ENCODE results near the gene GPNMB. TPM values are rescaled to one million over a fixed set of nuclear protein-coding genes. Genes with fewer than 3 reads are reported as not detected.

Gene GPNMB
- total and polyA plus RNA-seq, 2 of the 4 experiments (the other 2 are of a cell fraction) = under 0.01 to 0.14 TPM

DNA sequence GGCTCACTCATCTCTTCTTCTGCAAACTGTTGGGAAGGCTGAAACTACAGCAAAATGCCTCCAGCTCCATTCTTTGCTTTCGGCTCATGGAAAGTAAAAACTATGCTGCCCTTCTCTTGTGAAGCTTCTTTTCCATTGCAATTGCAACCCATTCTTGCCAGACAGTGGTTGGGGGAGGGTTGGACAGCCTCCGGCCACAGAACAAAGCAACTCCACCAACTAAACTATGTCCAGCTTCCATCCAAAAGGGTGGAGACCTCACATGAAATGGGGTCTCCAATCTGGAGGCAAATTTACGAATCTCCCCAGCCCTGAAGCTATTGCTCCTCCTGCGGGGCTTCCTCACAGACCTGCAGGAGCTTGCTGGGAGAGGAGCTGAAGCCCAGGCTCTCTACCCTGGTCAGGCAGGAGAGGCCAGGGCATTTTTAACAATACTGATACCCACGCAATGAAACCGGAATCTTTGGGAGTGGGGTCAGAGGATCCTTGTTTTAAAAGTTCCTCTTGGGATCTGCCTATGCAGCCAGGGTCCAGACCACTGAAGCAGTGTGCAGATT is 549 bp downstream of the GPNMB start:
- Histone ChIP-seq H3K14ac (replicated peaks; ENCODE audit: low read depth, low read length) (no peak overlapping the region), H2BK120ac (ENCODE audit: low read depth, low read length) (no peak overlapping the region), H3K4me2 (ENCODE audit: low read depth, low read length) (no peak overlapping the region; the same call in 1 of the 2 replicates), H2AFZ (replicated peaks; ENCODE audit: low read length, poor library complexity) (peak overlapping the region; percentile 86), H3K27me3 (ENCODE audit: control insufficient read depth, insufficient read depth, low read length) (peaks cover 44% of the 10 kb centered on the region), H3K27ac (ENCODE audit: insufficient read depth, low read length) (no peak overlapping the region), H3K18ac (ENCODE audit: low read depth, low read length) (no peak overlapping the region), H3K23ac (ENCODE audit: low read depth, low read length) (no peak overlapping the region), H2AK9ac (replicated peaks; ENCODE audit: low read depth, low read length, poor library complexity) (no peak overlapping the region), H3K56ac (ENCODE audit: extremely low read depth, insufficient read depth, low read length) (no peak overlapping the region), H2AK5ac (ENCODE audit: low read depth, low read length) (no peak overlapping the region), H2BK20ac (ENCODE audit: low read depth, low read length) (no peak overlapping the region), H3K79me1 (ENCODE audit: low read depth in 1 of 2, low read length in 2 of 2) (no peaks in the 10 kb centered on the region), H4K91ac (ENCODE audit: insufficient read depth, low read depth, low read length) (no peak overlapping the region), H2BK15ac (ENCODE audit: low read depth, low read length) (no peak overlapping the region), H3K9me3 (ENCODE audit: control insufficient read depth, insufficient read depth, low read length) (peaks cover 5% of the 10 kb centered on the region), H3K9me1 (ENCODE audit: insufficient read depth, low read length) (no peaks in the 10 kb centered on the region), H3K9ac (ENCODE audit: low read depth, low read length) (no peak overlapping the region), H3K4me1 (ENCODE audit: control insufficient read depth, insufficient read depth, low read length) (no peaks in the 10 kb centered on the region; the same call in 1 of the 2 replicates), H3K36me3 (ENCODE audit: control insufficient read depth, insufficient read depth, low read length) (no peaks in the 10 kb centered on the region), H3K4me3 (ENCODE audit: insufficient read depth, low read depth, low read length) (no peak overlapping the region), H3K4ac (ENCODE audit: low read depth, low read length) (no peak overlapping the region), H4K5ac (ENCODE audit: low read depth, low read length) (no peak overlapping the region), H4K20me1 (ENCODE audit: insufficient read depth, low read length) (no peaks in the 10 kb centered on the region), H2BK5ac (ENCODE audit: low read depth, low read length, poor library complexity, severe bottlenecking) (no peak overlapping the region), H4K8ac (ENCODE audit: low read depth in 2 of 2, low read length in 2 of 2) (no peak overlapping the region)
- ATAC-seq (ENCODE audit: low read depth) = no peak
- CTCF ChIA-PET = no interaction called here
- TF ChIP-seq RFX5 (IDR thresholded peaks at IDR 0.05; ENCODE audit: low read depth, low read length) = no peak
- no peak for TF ChIP-seq CHD1 (IDR thresholded peaks at IDR 0.05; ENCODE audit: low read depth, low read length)
- TF ChIP-seq POLR2A (IDR thresholded peaks at IDR 0.05; ENCODE audit: low read depth, low read length) = no peak
- TF ChIP-seq BHLHE40 (IDR thresholded peaks at IDR 0.05; ENCODE audit: low read depth, low read length) = no peak
- TF ChIP-seq, protein P1, sequence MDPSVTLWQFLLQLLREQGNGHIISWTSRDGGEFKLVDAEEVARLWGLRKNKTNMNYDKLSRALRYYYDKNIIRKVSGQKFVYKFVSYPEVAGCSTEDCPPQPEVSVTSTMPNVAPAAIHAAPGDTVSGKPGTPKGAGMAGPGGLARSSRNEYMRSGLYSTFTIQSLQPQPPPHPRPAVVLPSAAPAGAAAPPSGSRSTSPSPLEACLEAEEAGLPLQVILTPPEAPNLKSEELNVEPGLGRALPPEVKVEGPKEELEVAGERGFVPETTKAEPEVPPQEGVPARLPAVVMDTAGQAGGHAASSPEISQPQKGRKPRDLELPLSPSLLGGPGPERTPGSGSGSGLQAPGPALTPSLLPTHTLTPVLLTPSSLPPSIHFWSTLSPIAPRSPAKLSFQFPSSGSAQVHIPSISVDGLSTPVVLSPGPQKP (IDR thresholded peaks at IDR 0.05; ENCODE audit: borderline replicate concordance, low read depth, low read length) = no peak
- TF ChIP-seq NFE2L2 (IDR thresholded peaks at IDR 0.05; ENCODE audit: low read depth, low read length) = no peak
- TF ChIP-seq RAD21 (IDR thresholded peaks at IDR 0.05; ENCODE audit: low read length) = no peak
- TF ChIP-seq FOS (IDR thresholded peaks at IDR 0.05; ENCODE audit: low read depth, low read length) = no peak
- TF ChIP-seq, protein P2, sequence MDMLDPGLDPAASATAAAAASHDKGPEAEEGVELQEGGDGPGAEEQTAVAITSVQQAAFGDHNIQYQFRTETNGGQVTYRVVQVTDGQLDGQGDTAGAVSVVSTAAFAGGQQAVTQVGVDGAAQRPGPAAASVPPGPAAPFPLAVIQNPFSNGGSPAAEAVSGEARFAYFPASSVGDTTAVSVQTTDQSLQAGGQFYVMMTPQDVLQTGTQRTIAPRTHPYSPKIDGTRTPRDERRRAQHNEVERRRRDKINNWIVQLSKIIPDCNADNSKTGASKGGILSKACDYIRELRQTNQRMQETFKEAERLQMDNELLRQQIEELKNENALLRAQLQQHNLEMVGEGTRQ (IDR thresholded peaks at IDR 0.05; ENCODE audit: low read depth, low read length) = no peak
- no peak for TF ChIP-seq SMC3 (IDR thresholded peaks at IDR 0.05; ENCODE audit: low read depth, low read length)
- no peak for TF ChIP-seq RCOR1 (IDR thresholded peaks at IDR 0.05; ENCODE audit: insufficient replicate concordance, low read length)
- no peak for TF ChIP-seq MAFK (IDR thresholded peaks at IDR 0.05; ENCODE audit: low read depth, low read length)
- in situ Hi-C loops (cut with MboI; ENCODE audit: low sequenced_read_pairs) = no loop called here
- intact Hi-C loops (cut with micrococcal nuclease) = no loop called here
- POLR2A ChIA-PET (ENCODE audit: unreplicated experiment) = no interaction called here
- no CpG with 5 or more reads among the region's 6 CpGs for WGBS, 2 experiments (ENCODE audit: extremely low coverage in 2 of 2, insufficient read length in 1 of 2)
- no peak for DNase-seq
- BruUV-seq (replicated peaks) = no TSS peak
- dilution Hi-C loops (cut with HindIII; ENCODE audit: low sequenced_read_pairs, unreplicated experiment) = no loop called here
